Measurements from ENCODE around the gene LMO4. TPM values are rescaled to one million over a fixed set of nuclear protein-coding genes. Genes with fewer than 3 reads are reported as not detected.

The LMO4 gene
- total RNA-seq, 1 experiment from 2014 or later, result 88.9 TPM

DNA sequence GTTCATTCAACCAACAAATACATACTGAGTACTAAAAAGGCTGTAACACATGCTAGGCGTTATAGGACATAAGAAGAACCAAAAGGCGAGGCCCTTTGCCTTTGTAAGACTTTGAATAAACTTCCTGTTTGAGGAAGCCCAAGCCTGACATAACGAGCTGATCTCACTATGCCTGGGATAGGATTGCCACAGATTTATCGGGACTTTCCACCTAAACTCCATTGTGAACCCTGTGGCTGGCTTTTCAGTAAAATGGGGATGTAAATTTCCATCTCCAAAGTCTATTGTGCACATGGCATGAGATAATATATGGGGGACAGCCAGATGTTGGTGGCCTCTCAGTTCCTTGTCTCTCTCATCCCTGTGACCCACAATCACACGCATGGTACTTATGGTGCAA is 41.9 kb downstream of the LMO4 start (continued):
- TF ChIP-seq, protein P1, sequence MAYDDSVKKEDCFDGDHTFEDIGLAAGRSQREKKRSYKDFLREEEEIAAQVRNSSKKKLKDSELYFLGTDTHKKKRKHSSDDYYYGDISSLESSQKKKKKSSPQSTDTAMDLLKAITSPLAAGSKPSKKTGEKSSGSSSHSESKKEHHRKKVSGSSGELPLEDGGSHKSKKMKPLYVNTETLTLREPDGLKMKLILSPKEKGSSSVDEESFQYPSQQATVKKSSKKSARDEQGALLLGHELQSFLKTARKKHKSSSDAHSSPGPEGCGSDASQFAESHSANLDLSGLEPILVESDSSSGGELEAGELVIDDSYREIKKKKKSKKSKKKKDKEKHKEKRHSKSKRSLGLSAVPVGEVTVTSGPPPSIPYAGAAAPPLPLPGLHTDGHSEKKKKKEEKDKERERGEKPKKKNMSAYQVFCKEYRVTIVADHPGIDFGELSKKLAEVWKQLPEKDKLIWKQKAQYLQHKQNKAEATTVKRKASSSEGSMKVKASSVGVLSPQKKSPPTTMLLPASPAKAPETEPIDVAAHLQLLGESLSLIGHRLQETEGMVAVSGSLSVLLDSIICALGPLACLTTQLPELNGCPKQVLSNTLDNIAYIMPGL (CRISPR knock-in tag; IDR thresholded peaks at IDR 0.05), result no peak
- TF ChIP-seq JUN (CRISPR knock-in tag; IDR thresholded peaks at IDR 0.05), result no peak

DNA sequence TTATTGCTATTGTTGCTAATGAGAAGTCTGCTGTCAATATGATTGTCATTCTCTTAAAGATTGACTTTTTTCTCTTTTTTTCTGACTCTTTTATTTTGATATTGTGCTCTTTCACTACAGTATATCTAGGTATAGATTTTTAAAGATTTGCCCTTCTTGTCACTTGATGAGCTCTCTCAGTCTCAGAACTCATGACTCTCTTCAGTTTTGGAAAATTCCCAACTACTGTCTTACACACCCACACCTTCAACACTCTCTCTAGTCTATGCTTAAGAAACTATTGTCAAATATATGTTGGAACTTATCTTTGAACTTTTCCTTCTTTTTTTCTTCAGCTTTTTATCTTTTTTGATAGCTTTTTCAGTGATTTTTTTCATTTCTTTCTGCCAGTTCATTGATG is 50.6 kb downstream of the LMO4 start:
- Mint-ChIP-seq H3K36me3 (peaks cover 26% of the 10 kb centered on the region), H3K27me3 (ENCODE audit: low read depth) (no peaks in the 10 kb centered on the region), H3K27ac (no peak overlapping the region), H3K9me3 (peaks cover 36% of the 10 kb centered on the region), H3K4me1 (peaks cover 6% of the 10 kb centered on the region; the same call in 1 of the 2 replicates), H3K4me3 (no peak overlapping the region)
- DNase-seq (ENCODE audit: low spot score), result no peak
- ChIA-PET POLR2A (no interaction called here), CTCF (no interaction called here)
- no peak for ATAC-seq
- TF ChIP-seq, protein P2, sequence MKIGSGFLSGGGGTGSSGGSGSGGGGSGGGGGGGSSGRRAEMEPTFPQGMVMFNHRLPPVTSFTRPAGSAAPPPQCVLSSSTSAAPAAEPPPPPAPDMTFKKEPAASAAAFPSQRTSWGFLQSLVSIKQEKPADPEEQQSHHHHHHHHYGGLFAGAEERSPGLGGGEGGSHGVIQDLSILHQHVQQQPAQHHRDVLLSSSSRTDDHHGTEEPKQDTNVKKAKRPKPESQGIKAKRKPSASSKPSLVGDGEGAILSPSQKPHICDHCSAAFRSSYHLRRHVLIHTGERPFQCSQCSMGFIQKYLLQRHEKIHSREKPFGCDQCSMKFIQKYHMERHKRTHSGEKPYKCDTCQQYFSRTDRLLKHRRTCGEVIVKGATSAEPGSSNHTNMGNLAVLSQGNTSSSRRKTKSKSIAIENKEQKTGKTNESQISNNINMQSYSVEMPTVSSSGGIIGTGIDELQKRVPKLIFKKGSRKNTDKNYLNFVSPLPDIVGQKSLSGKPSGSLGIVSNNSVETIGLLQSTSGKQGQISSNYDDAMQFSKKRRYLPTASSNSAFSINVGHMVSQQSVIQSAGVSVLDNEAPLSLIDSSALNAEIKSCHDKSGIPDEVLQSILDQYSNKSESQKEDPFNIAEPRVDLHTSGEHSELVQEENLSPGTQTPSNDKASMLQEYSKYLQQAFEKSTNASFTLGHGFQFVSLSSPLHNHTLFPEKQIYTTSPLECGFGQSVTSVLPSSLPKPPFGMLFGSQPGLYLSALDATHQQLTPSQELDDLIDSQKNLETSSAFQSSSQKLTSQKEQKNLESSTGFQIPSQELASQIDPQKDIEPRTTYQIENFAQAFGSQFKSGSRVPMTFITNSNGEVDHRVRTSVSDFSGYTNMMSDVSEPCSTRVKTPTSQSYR (CRISPR knock-in tag; IDR thresholded peaks at IDR 0.05), result no peak
- TF ChIP-seq ZNF317 (CRISPR knock-in tag; IDR thresholded peaks at IDR 0.05; ENCODE audit: borderline replicate concordance, low read depth) (no peak), EMX1 (CRISPR knock-in tag; IDR thresholded peaks at IDR 0.05) (no peak), ZNF396 (CRISPR knock-in tag; IDR thresholded peaks at IDR 0.05; ENCODE audit: borderline replicate concordance) (no peak), ZNF671 (CRISPR knock-in tag; IDR thresholded peaks at IDR 0.05) (no peak), ZNF219 (CRISPR knock-in tag; IDR thresholded peaks at IDR 0.05; ENCODE audit: borderline replicate concordance) (no peak), FOXJ3 (CRISPR knock-in tag; IDR thresholded peaks at IDR 0.05; ENCODE audit: borderline replicate concordance) (no peak), ESRRA (CRISPR knock-in tag; IDR thresholded peaks at IDR 0.05; ENCODE audit: borderline replicate concordance) (no peak)
- TF ChIP-seq, protein P3, sequence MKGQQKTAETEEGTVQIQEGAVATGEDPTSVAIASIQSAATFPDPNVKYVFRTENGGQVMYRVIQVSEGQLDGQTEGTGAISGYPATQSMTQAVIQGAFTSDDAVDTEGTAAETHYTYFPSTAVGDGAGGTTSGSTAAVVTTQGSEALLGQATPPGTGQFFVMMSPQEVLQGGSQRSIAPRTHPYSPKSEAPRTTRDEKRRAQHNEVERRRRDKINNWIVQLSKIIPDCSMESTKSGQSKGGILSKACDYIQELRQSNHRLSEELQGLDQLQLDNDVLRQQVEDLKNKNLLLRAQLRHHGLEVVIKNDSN (CRISPR knock-in tag; IDR thresholded peaks at IDR 0.05), result no peak
- TF ChIP-seq, protein P4, sequence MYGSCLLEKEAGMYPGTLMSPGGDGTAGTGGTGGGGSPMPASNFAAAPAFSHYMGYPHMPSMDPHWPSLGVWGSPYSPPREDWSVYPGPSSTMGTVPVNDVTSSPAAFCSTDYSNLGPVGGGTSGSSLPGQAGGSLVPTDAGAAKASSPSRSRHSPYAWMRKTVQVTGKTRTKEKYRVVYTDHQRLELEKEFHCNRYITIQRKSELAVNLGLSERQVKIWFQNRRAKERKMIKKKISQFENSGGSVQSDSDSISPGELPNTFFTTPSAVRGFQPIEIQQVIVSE (CRISPR knock-in tag; IDR thresholded peaks at IDR 0.05; ENCODE audit: borderline replicate concordance), result no peak
- TF ChIP-seq, protein P5, sequence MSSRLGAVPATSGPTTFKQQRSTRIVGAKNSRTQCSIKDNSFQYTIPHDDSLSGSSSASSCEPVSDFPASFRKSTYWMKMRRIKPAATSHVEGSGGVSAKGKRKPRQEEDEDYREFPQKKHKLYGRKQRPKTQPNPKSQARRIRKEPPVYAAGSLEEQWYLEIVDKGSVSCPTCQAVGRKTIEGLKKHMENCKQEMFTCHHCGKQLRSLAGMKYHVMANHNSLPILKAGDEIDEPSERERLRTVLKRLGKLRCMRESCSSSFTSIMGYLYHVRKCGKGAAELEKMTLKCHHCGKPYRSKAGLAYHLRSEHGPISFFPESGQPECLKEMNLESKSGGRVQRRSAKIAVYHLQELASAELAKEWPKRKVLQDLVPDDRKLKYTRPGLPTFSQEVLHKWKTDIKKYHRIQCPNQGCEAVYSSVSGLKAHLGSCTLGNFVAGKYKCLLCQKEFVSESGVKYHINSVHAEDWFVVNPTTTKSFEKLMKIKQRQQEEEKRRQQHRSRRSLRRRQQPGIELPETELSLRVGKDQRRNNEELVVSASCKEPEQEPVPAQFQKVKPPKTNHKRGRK (CRISPR knock-in tag; IDR thresholded peaks at IDR 0.05; ENCODE audit: borderline replicate concordance), result no peak
- TF ChIP-seq, protein P1 (CRISPR knock-in tag; IDR thresholded peaks at IDR 0.05), result no peak
- TF ChIP-seq, protein P6, sequence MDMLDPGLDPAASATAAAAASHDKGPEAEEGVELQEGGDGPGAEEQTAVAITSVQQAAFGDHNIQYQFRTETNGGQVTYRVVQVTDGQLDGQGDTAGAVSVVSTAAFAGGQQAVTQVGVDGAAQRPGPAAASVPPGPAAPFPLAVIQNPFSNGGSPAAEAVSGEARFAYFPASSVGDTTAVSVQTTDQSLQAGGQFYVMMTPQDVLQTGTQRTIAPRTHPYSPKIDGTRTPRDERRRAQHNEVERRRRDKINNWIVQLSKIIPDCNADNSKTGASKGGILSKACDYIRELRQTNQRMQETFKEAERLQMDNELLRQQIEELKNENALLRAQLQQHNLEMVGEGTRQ (CRISPR knock-in tag; IDR thresholded peaks at IDR 0.05), result no peak

All from WTC11 (cell line).